ENCODE results near the gene IQCH.

GRCh38 chr15:67433495-67434099, 179.0 kb downstream of the IQCH start:
- TF ChIP-seq, protein P1, sequence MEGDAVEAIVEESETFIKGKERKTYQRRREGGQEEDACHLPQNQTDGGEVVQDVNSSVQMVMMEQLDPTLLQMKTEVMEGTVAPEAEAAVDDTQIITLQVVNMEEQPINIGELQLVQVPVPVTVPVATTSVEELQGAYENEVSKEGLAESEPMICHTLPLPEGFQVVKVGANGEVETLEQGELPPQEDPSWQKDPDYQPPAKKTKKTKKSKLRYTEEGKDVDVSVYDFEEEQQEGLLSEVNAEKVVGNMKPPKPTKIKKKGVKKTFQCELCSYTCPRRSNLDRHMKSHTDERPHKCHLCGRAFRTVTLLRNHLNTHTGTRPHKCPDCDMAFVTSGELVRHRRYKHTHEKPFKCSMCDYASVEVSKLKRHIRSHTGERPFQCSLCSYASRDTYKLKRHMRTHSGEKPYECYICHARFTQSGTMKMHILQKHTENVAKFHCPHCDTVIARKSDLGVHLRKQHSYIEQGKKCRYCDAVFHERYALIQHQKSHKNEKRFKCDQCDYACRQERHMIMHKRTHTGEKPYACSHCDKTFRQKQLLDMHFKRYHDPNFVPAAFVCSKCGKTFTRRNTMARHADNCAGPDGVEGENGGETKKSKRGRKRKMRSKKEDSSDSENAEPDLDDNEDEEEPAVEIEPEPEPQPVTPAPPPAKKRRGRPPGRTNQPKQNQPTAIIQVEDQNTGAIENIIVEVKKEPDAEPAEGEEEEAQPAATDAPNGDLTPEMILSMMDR (IDR thresholded peaks at IDR 0.05), result peak; percentile 74
- peak; percentile 80 for TF ChIP-seq SMC3 (IDR thresholded peaks at IDR 0.05; ENCODE audit: low read depth, low read length)
- TF ChIP-seq EP300 (IDR thresholded peaks at IDR 0.05; ENCODE audit: borderline replicate concordance in 1 of 2, low read depth in 1 of 2, low read length in 1 of 2), result no peak
